ENCODE data around the gene CD96. TPM values are rescaled to one million over a fixed set of nuclear protein-coding genes. Genes with fewer than 3 reads are reported as not detected.
"Not testable (repeated sequence)": the region's sequence is repeated elsewhere in the genome, so short reads cannot be mapped to it uniquely, and the experiment has no call there.

The CD96 gene
- total RNA-seq, 3 donors from 2014 or later = 4.1 to 6.6 (median 5.4) TPM

DNA sequence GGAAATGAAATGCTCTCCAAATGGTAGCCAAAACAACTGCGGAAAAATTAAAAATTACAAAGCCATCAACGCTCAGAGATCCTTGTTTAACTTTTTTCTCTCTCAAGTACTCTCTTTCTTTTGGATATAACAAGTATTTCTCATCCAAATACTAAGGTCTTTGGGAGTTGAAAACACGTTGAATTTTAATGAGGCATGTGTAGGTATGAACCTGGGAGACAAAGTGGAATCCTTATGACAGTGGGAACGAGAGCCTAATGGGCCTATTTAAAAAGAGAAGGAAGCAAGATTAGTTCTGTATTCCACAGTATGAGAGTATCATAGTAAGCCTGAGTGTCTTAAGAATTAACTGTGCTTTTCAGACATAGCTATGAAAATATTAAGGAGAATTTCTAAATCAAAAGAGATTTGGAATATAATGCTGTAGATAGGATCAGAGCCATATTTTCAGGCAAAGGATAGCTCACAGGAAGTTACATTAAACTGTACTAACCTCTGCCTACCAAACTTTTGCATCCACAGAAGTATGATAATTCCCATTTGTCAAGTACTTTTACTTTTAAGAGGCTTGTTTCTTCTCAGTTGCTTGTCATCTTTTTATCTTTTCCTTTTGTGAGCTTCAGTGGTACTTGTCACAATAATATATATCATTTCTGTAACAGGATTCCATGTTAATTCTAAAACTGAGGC lies 759 bp downstream of the CD96 start:
- TF ChIP-seq, protein P1, sequence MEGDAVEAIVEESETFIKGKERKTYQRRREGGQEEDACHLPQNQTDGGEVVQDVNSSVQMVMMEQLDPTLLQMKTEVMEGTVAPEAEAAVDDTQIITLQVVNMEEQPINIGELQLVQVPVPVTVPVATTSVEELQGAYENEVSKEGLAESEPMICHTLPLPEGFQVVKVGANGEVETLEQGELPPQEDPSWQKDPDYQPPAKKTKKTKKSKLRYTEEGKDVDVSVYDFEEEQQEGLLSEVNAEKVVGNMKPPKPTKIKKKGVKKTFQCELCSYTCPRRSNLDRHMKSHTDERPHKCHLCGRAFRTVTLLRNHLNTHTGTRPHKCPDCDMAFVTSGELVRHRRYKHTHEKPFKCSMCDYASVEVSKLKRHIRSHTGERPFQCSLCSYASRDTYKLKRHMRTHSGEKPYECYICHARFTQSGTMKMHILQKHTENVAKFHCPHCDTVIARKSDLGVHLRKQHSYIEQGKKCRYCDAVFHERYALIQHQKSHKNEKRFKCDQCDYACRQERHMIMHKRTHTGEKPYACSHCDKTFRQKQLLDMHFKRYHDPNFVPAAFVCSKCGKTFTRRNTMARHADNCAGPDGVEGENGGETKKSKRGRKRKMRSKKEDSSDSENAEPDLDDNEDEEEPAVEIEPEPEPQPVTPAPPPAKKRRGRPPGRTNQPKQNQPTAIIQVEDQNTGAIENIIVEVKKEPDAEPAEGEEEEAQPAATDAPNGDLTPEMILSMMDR (IDR thresholded peaks at IDR 0.05) = no peak
- intact Hi-C loops (cut with DNase I, micrococcal nuclease) = no loop called here
- DNase-seq = no peak
- no peak overlapping the region for H3K4me3 ChIP-seq
- no peaks in the 10 kb centered on the region for H3K9me3 ChIP-seq
- no peak for ATAC-seq
- H3K36me3 ChIP-seq (ENCODE audit: low read depth) = no peaks in the 10 kb centered on the region
- H3K4me1 ChIP-seq (ENCODE audit: low read depth) = no peaks in the 10 kb centered on the region

DNA sequence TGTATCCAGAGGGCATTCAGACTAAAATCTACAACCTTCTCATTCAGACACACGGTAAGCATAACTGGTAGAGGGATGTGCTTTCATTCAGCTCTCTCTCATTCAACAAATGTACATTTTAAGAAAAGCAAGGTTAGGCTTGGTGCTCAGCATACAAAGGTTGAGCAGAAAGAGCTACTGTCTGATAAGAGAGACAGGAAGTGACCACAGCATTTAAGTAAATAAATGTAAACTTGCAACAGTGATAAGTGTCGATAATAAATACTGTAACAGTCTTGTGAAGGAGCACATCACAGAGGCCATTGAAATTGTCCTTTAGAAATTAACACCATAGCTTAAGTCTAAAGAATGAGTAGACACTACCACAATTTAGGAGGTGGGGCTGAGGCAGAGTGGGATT lies 3.4 kb downstream of the CD96 start:
- ATAC-seq = no peak
- intact Hi-C loops (cut with DNase I, micrococcal nuclease) = no loop called here
- TF ChIP-seq, protein P1 (IDR thresholded peaks at IDR 0.05) = no peak

DNA sequence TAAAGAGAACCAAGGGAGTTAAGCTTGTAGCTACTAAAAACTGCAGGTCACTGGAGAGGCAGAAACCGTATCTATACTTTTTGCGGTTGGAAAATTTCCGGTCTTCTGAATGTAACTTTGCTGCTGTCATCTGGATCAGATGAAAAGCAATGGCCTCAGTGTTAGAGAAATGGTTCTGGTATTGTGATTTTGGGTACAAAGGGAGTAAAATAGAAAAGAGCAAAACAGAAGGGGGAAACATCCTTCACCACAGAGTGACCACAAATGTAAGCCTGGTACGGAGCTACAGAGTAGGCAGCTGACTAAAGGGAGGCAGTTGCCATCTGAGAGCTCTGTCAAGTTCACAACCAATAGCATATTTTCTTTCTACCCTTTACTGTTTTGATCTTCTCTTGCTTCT lies 5.6 kb downstream of the CD96 start:
- intact Hi-C loops (cut with DNase I, micrococcal nuclease) = no loop called here
- H3K4me3 ChIP-seq = no peak overlapping the region
- ATAC-seq = peak; percentile 77
- peak in 1 of 3 donors; percentile 13 for DNase-seq
- no peaks in the 10 kb centered on the region for H3K36me3 ChIP-seq (ENCODE audit: low read depth)
- no peaks in the 10 kb centered on the region for H3K4me1 ChIP-seq (ENCODE audit: low read depth)
- no peaks in the 10 kb centered on the region for H3K9me3 ChIP-seq
- TF ChIP-seq, protein P1 (IDR thresholded peaks at IDR 0.05) = no peak

More for the DNA sequence above, 3.4 kb downstream of the CD96 start:
- H3K9me3 ChIP-seq = no peaks in the 10 kb centered on the region
- no peaks in the 10 kb centered on the region for H3K4me1 ChIP-seq (ENCODE audit: low read depth)
- H3K4me3 ChIP-seq = no peak overlapping the region
- no peaks in the 10 kb centered on the region for H3K36me3 ChIP-seq (ENCODE audit: low read depth)
- DNase-seq = no peak

DNA sequence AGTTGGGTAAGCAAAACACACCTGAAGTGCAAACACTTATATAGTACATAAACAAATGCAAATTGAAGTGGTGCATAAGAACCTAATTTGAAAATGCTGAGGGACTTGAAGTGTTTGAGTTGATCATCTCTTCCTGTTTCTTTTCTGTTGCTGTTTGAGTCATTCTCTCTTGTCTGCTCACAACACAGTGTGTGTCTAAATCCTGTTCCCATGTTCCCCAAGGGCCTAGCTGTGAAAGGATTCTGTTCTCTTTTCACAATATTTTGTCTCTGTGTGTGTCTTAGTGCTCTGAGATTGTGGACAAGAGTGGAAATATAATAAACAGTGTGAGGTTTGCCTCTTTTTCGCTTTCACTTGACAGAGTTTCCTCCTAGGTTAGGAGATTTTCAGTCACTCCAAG lies 6.1 kb downstream of the CD96 start:
- ATAC-seq (peak; percentile 44), DNase-seq (no peak)
- intact Hi-C loops (cut with DNase I, micrococcal nuclease) = no loop called here
- Histone ChIP-seq H3K4me1 (ENCODE audit: low read depth) (no peaks in the 10 kb centered on the region), H3K9me3 (no peaks in the 10 kb centered on the region), H3K36me3 (ENCODE audit: low read depth) (no peaks in the 10 kb centered on the region), H3K4me3 (no peak overlapping the region)
- TF ChIP-seq, protein P1 (IDR thresholded peaks at IDR 0.05) = no peak

DNA sequence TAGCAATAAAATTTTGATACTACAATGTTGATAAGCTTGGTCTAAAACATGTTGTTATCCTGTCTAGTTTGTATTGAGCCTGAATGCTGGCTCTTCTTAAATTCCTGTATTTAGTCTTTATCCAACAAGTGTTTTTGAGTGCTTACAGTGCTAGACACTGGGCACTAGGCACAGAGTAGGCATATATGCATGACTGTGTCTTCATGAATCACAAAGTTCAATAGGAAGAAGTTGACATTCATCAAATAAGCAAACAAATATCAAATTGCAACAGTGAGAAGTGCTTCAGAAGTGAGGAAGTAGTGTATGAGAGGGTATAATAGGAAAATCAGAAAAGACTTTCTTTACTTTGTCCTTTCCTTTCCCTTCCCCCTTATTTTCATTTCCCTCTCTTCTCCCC lies 6.8 kb downstream of the CD96 start:
- DNase-seq = no peak
- TF ChIP-seq, protein P1 (IDR thresholded peaks at IDR 0.05) = no peak

DNA sequence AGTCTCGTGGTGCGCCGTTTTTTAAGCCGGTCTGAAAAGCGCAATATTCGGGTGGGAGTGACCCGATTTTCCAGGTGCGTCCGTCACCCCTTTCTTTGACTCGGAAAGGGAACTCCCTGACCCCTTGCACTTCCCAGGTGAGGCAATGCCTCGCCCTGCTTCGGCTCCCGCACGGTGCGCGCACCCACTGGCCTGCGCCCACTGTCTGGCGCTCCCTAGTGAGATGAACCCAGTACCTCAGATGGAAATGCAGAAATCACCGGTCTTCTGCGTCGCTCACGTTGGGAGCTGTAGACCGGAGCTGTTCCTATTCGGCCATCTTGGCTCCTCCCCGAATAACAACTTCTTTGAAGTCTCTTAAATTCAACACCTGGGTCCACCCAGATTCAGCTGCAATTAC lies 19.9 kb downstream of the CD96 start:
- H3K4me1 ChIP-seq (ENCODE audit: low read depth); ATAC-seq; intact Hi-C loops (cut with DNase I, micrococcal nuclease); H3K36me3 ChIP-seq (ENCODE audit: low read depth); H3K9me3 ChIP-seq; H3K4me3 ChIP-seq; DNase-seq: not testable (repeated sequence)

More for the DNA sequence above, 6.8 kb downstream of the CD96 start:
- no peaks in the 10 kb centered on the region for H3K9me3 ChIP-seq
- intact Hi-C loops (cut with DNase I, micrococcal nuclease) = no loop called here
- no peaks in the 10 kb centered on the region for H3K4me1 ChIP-seq (ENCODE audit: low read depth)
- H3K36me3 ChIP-seq (ENCODE audit: low read depth) = no peaks in the 10 kb centered on the region
- no peak overlapping the region for H3K4me3 ChIP-seq
- ATAC-seq = no peak
